ENCODE results near the gene SP2.

SP2 gene

DNA sequence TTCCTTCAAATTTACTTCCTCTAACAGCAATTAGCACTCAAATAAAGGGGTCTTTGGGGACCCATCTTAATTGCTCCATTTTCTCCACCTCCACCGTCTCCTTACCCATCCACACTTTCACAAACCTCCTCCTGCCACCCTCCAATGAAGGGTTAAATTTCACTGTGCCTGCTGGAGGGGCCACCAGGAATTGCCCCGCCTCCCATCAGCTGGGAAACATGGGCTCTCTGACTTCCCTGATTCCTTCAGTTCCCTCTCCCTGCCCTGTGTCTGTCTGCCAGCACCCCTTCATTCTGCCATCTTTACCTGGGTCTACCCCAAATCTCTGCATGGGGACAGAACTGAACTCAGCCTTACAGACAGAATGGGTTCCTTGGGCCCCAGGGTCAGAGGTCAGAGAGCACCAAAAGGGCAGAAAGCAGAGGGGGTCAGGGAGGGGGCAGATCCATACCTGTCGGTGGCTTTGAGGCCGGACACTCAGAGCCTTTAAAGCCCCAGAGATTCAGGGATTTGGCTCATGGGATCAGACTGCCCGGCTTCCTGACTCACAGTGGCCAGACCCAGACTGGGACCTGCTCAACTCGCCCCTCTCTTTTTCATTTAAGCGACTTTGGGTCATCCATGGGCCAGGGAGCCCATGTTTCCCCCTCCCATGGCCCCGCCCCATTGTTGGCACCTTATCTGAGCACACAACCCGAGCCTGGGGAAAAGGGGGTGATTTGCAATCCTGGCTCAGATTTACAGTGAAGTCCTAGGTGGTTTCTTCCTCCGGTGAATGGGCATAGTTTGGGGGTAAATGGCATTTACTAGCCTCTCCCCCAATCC is 17.6 kb upstream of the SP2 start:
- peak overlapping the region; percentile 31; the same call in 1 of the 2 replicates for H3K9ac ChIP-seq (ENCODE audit: low read length)
- H3K4me3 ChIP-seq (ENCODE audit: low read length), result no peak overlapping the region
- no peaks in the 10 kb centered on the region for H3K79me2 ChIP-seq (ENCODE audit: low read length)
- no peak overlapping the region for H3K4me2 ChIP-seq (ENCODE audit: low read length)
- H2AFZ ChIP-seq (ENCODE audit: low read depth, low read length), result peak overlapping the region; percentile 31; the same call in 1 of the 2 replicates
- H3K27ac ChIP-seq (ENCODE audit: low read length), result peak overlapping the region; percentile 63
- H3K4me1 ChIP-seq (ENCODE audit: low read length), result peaks cover 87% of the 10 kb centered on the region
- H3K36me3 ChIP-seq (replicated peaks; ENCODE audit: low read depth, low read length), result no peaks in the 10 kb centered on the region
- no peaks in the 10 kb centered on the region for H3K9me3 ChIP-seq (ENCODE audit: insufficient read depth, low read length)
- TF ChIP-seq EZH2phosphoT487 (IDR thresholded peaks at IDR 0.05; ENCODE audit: low read depth), result no peak
- TF ChIP-seq, protein P1, sequence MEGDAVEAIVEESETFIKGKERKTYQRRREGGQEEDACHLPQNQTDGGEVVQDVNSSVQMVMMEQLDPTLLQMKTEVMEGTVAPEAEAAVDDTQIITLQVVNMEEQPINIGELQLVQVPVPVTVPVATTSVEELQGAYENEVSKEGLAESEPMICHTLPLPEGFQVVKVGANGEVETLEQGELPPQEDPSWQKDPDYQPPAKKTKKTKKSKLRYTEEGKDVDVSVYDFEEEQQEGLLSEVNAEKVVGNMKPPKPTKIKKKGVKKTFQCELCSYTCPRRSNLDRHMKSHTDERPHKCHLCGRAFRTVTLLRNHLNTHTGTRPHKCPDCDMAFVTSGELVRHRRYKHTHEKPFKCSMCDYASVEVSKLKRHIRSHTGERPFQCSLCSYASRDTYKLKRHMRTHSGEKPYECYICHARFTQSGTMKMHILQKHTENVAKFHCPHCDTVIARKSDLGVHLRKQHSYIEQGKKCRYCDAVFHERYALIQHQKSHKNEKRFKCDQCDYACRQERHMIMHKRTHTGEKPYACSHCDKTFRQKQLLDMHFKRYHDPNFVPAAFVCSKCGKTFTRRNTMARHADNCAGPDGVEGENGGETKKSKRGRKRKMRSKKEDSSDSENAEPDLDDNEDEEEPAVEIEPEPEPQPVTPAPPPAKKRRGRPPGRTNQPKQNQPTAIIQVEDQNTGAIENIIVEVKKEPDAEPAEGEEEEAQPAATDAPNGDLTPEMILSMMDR (IDR thresholded peaks at IDR 0.05; ENCODE audit: low read depth, low read length), result no peak
- H4K20me1 ChIP-seq (ENCODE audit: insufficient read depth, low read length), result no peaks in the 10 kb centered on the region
- H3K27me3 ChIP-seq (ENCODE audit: low read depth, low read length), result no peaks in the 10 kb centered on the region

DNA sequence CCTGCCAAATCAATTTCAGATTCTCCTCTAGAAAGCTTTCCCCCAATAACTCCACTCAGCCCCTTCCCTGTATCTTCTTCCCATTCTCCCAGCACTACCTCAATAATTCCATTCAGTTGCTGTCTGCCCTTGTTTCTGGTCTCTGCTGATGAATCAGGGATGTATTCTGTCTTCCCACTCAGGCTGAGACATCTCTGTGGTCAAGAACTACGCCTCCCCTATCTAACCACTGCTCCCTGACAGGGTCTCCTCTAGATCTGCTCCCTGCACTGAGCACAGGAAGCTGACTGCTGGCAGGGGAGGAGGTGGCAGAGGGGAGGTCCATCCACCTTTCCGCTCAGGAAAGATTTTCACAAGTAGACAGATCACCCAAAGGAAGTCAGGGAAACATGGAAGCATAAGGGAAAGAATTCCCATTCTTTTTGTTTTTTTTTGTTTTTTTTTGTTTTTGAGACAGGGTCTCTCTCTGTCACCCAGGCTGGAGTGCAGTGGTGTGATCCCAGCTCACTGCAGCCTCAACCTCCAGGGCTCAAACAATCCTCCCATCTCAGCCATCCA is 16.9 kb upstream of the SP2 start:
- Histone ChIP-seq H3K4me3 (ENCODE audit: low read length) (no peak overlapping the region), H4K20me1 (ENCODE audit: insufficient read depth, low read length) (no peaks in the 10 kb centered on the region), H2AFZ (ENCODE audit: low read depth, low read length) (0 out of 2 replicates have a peak overlapping the region, but pooled peaks have one; percentile 31), H3K4me2 (ENCODE audit: low read length) (no peak overlapping the region), H3K9me3 (ENCODE audit: insufficient read depth, low read length) (no peaks in the 10 kb centered on the region), H3K9ac (ENCODE audit: low read length) (no peak overlapping the region; the same call in 1 of the 2 replicates), H3K27ac (ENCODE audit: low read length) (peak overlapping the region; percentile 63), H3K36me3 (replicated peaks; ENCODE audit: low read depth, low read length) (no peaks in the 10 kb centered on the region), H3K4me1 (ENCODE audit: low read length) (peaks cover 83% of the 10 kb centered on the region), H3K27me3 (ENCODE audit: low read depth, low read length) (no peaks in the 10 kb centered on the region), H3K79me2 (ENCODE audit: low read length) (no peaks in the 10 kb centered on the region)
- no peak for TF ChIP-seq EZH2phosphoT487 (IDR thresholded peaks at IDR 0.05; ENCODE audit: low read depth)
- TF ChIP-seq, protein P1 (IDR thresholded peaks at IDR 0.05; ENCODE audit: low read depth, low read length), result no peak

DNA sequence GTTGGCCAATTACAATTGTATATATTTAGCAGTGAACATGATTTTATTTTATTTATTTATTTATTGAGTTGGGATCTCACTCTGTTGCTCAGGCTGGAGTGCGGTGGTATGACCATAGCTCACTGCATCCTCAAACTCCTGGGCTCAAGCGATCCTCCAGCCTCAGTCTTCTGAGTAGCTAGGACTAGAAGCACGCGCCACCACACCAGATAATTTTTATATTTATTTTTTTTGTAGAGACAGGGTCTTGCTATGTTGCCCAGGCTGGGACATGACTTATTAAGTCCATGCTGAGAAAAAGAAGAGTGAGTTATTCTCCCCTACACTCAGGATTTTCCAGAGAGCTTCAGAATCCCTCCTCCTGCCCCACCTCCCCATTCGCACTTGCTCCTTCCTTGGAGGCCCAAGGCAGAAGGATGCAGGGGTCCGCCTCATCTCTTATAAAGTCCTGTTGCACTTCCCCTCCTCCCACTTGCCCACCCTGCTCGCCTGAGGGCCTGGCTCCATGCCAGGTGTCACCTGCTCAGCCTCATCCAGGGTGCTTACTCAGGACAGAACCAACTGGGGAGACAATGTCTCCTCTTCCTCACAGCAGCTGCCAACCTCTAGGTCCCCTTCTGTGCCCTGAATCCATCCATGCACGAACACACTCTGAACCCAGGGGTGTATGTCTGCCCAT is 16.1 kb upstream of the SP2 start:
- H3K27ac ChIP-seq (ENCODE audit: low read length), result peak overlapping the region; percentile 42
- TF ChIP-seq, protein P1 (IDR thresholded peaks at IDR 0.05; ENCODE audit: low read depth, low read length), result no peak
- TF ChIP-seq EZH2phosphoT487 (IDR thresholded peaks at IDR 0.05; ENCODE audit: low read depth), result no peak
- no peaks in the 10 kb centered on the region for H4K20me1 ChIP-seq (ENCODE audit: insufficient read depth, low read length)
- no peak overlapping the region for H2AFZ ChIP-seq (ENCODE audit: low read depth, low read length)
- H3K9ac ChIP-seq (ENCODE audit: low read length), result no peak overlapping the region
- peak overlapping the region; percentile 42 for H3K4me2 ChIP-seq (ENCODE audit: low read length)
- H3K4me1 ChIP-seq (ENCODE audit: low read length), result peaks cover 81% of the 10 kb centered on the region
- H3K9me3 ChIP-seq (ENCODE audit: insufficient read depth, low read length), result no peaks in the 10 kb centered on the region
- H3K27me3 ChIP-seq (ENCODE audit: low read depth, low read length), result no peaks in the 10 kb centered on the region
- no peaks in the 10 kb centered on the region for H3K79me2 ChIP-seq (ENCODE audit: low read length)
- no peaks in the 10 kb centered on the region for H3K36me3 ChIP-seq (replicated peaks; ENCODE audit: low read depth, low read length)
- no peak overlapping the region for H3K4me3 ChIP-seq (ENCODE audit: low read length)

DNA sequence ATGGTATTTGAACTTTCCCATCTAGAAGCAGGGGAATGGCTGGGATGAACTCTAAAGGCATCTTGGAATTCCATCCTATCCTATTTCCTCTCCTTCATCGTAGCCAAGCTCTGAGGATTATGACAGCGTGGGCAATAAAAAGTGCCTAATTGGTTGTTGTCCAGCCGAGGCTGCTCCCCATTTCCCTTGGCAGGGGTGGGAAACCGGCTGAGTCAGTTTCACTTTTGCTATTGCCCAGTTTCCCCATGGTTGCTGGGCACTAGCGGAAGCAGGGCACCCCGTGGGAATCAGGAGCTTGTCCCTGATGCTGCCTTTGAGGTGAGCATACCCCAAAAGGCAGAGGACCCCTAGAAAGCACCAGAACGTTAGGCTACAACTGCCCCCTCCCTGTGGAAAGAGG is 13.8 kb upstream of the SP2 start:
- Histone ChIP-seq H3K4me2 (ENCODE audit: low read length) (peak overlapping the region; percentile 16; the same call in 1 of the 2 replicates), H3K4me3 (ENCODE audit: low read length) (no peak overlapping the region), H3K4me1 (ENCODE audit: low read length) (peaks cover 75% of the 10 kb centered on the region), H2AFZ (ENCODE audit: low read depth, low read length) (no peak overlapping the region), H3K9ac (ENCODE audit: low read length) (no peak overlapping the region), H3K79me2 (ENCODE audit: low read length) (no peaks in the 10 kb centered on the region), H3K36me3 (replicated peaks; ENCODE audit: low read depth, low read length) (no peaks in the 10 kb centered on the region), H3K27me3 (ENCODE audit: low read depth, low read length) (no peaks in the 10 kb centered on the region), H3K9me3 (ENCODE audit: insufficient read depth, low read length) (no peaks in the 10 kb centered on the region), H4K20me1 (ENCODE audit: insufficient read depth, low read length) (no peaks in the 10 kb centered on the region), H3K27ac (ENCODE audit: low read length) (no peak overlapping the region)
- TF ChIP-seq EZH2phosphoT487 (IDR thresholded peaks at IDR 0.05; ENCODE audit: low read depth), result no peak
- TF ChIP-seq, protein P1 (IDR thresholded peaks at IDR 0.05; ENCODE audit: low read depth, low read length), result no peak

Data from OCI-LY3 (cell line).